KOPT-K1 (cell line): ENCODE measurements around the gene PPP2R2C.

Experiments
- H3K27ac ChIP-seq: fragments of 200-600 bp; sonication (generic); 2 replicates; pipeline ENCODE4 v1.5.1; 2016; ENCODE audit warnings: antibody characterized with exemption, mild to moderate bottlenecking, low read depth, low read length; ENCODE audit not compliant: poor library complexity, severe bottlenecking
- H3K36me3 ChIP-seq: fragments of 200-600 bp; sonication (generic); 2 replicates; pipeline ENCODE4 v1.5.1; 2017; ENCODE audit warnings: antibody characterized with exemption, mild to moderate bottlenecking, low read length, moderate library complexity; ENCODE audit not compliant: insufficient read depth
- H3K9me3 ChIP-seq: fragments of 200-600 bp; sonication (generic); 2 replicates; pipeline ENCODE4 v1.5.1; 2017; ENCODE audit warnings: antibody characterized with exemption, low read length, mild to moderate bottlenecking; ENCODE audit not compliant: insufficient read depth, poor library complexity, severe bottlenecking

Gene PPP2R2C

DNA sequence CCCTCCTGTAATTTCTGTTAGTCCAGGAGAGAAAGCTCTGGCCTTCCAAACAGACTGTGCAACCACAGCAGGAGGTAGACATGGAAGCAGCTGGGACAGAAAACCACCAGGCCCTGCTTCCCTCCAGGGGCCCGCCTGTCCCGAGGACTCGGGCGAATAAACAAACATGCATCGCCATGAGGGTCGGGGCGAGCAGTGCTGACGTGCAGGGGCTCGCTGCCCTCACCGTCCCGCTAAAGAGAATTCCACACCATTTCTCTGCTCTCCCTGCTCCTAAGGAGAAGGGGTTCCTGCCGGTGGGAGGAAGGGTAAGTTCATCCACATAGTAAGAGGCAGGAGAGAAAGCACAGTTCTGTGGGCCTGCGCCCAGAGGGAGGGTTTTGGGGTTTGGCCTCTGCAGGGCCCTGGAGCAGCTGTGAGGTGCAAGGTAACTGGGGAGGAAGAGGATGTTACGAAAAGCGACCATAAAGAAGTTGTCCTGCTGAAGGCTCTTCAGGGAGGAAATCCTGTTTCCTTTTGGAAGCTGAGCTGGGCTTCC lies 147.9 kb downstream of the PPP2R2C start:
- Histone ChIP-seq H3K27ac (no peak overlapping the region), H3K36me3 (no peaks in the 10 kb centered on the region), H3K9me3 (no peaks in the 10 kb centered on the region)

GRCh38 chr4:6322761-6323566 lies 149.4 kb downstream of the PPP2R2C start:
- no peaks in the 10 kb centered on the region for H3K36me3 ChIP-seq
- no peaks in the 10 kb centered on the region for H3K9me3 ChIP-seq
- no peak overlapping the region for H3K27ac ChIP-seq

- Histone ChIP-seq H3K36me3 (no peaks in the 10 kb centered on the region), H3K9me3 (no peaks in the 10 kb centered on the region), H3K27ac (no peak overlapping the region)
These were observed 150.2 kb downstream of the PPP2R2C start for GRCh38 chr4:6322067-6322760.

GRCh38 chr4:6321361-6321760 lies 151.1 kb downstream of the PPP2R2C start:
- Histone ChIP-seq H3K27ac (no peak overlapping the region), H3K9me3 (no peaks in the 10 kb centered on the region)

GRCh38 chr4:6320663-6321062 lies 151.8 kb downstream of the PPP2R2C start:
- no peaks in the 10 kb centered on the region for H3K9me3 ChIP-seq
- H3K27ac ChIP-seq, result no peak overlapping the region
- no peaks in the 10 kb centered on the region for H3K36me3 ChIP-seq

More at GRCh38 chr4:6321361-6321760, 151.1 kb downstream of the PPP2R2C start:
- no peaks in the 10 kb centered on the region for H3K36me3 ChIP-seq

- Histone ChIP-seq H3K27ac (no peak overlapping the region), H3K9me3 (no peaks in the 10 kb centered on the region), H3K36me3 (no peaks in the 10 kb centered on the region)
These were observed 152.8 kb downstream of the PPP2R2C start for GRCh38 chr4:6319530-6320150.

DNA sequence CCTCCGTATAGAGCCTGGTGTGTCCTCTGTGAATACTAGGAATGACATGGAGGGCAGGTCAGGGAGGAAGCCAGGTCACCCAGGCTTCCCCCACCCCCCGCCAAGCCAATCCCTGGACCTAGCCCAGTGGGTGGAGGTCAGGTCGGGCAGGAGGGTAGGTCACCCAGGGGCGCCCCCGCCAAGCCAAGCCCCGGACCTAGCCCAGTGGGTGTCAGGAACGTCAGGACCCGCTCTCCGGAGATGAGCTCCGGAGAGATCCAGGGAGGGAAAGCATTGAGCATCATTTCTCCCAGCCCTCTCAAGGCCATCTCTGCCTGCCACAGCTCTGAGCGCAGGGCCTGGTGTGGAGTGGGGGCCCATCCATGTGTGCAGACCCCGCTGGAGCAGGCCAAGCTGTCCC lies 154.2 kb downstream of the PPP2R2C start:
- no peaks in the 10 kb centered on the region for H3K9me3 ChIP-seq
- no peaks in the 10 kb centered on the region for H3K36me3 ChIP-seq
- H3K27ac ChIP-seq, result no peak overlapping the region

DNA sequence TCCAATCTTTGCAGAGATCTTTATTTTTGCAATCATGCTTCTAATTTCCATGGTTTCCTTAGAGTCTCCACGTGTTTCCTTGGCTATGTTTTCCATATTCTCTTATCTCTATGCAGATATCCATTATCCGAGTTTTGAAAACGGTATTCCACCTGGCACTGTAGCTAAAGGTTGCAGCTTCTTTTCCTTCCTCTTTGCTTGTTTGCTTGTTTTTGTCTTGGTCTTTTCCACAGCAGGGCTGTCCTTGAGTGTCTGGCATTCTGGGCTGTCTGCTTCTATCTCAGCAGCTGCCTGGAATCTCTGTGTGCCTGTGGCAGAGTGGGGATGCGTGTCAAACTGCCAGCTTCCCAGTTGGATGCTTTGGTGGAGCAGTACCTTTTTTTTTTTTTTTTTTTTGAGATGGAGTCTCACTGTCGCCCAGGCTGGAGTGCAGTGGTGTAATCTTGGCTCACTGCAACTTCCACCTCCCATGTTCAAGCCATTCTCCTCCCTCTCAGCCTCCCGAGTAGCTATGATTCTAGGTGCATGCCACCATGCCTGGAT lies 155.9 kb downstream of the PPP2R2C start:
- Histone ChIP-seq H3K9me3 (no peaks in the 10 kb centered on the region), H3K27ac (no peak overlapping the region)

GRCh38 chr4:6313216-6313615 lies 159.2 kb downstream of the PPP2R2C start:
- Histone ChIP-seq H3K27ac (no peak overlapping the region), H3K36me3 (no peaks in the 10 kb centered on the region), H3K9me3 (no peaks in the 10 kb centered on the region)

More for the DNA sequence above, 155.9 kb downstream of the PPP2R2C start:
- no peaks in the 10 kb centered on the region for H3K36me3 ChIP-seq

- Histone ChIP-seq H3K27ac (no peak overlapping the region), H3K9me3 (no peaks in the 10 kb centered on the region), H3K36me3 (no peaks in the 10 kb centered on the region)
These were observed 162.6 kb downstream of the PPP2R2C start for GRCh38 chr4:6309777-6310176.

DNA sequence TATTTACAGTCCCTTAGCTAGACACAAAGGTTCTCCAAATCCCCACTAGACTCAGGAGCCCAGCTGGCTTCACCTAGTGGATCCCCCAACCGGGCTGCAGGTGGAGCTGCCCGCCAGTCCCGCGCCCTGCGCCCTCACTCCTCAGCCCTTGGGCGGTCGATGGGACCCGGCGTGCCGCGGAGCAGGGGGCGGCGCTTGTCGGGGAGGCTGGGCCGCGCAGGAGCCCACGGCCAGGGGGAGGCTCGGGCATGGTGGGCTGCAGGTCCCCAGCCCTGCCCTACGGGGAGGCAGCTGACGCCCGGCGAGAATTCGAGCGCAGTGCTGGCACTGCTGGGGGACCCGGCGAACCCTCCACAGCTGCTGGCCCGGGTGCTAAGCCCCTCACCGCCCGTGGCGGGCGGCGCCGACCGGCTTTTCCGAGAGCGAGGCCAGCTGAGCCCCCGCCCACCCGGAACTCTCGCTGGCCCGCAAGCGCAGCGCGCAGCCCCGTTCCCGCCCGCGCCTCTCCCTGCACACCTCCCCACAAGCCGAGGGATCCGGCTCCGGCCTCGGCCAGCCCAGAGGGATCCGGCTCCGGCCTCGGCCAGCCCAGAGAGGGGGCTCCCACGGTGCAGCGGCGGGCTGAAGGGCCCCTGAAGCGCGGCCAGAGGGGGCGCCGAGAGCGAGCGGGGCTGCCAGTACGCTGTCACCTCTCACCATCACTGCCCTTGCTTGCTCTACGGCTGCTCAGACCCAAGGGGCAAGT lies 163.3 kb downstream of the PPP2R2C start:
- no peak overlapping the region for H3K27ac ChIP-seq
- H3K36me3 ChIP-seq, result no peaks in the 10 kb centered on the region

GRCh38 chr4:6307891-6308290 lies 164.5 kb downstream of the PPP2R2C start:
- Histone ChIP-seq H3K36me3 (no peaks in the 10 kb centered on the region), H3K27ac (no peak overlapping the region), H3K9me3 (no peaks in the 10 kb centered on the region)

More for the DNA sequence above, 163.3 kb downstream of the PPP2R2C start:
- no peaks in the 10 kb centered on the region for H3K9me3 ChIP-seq

DNA sequence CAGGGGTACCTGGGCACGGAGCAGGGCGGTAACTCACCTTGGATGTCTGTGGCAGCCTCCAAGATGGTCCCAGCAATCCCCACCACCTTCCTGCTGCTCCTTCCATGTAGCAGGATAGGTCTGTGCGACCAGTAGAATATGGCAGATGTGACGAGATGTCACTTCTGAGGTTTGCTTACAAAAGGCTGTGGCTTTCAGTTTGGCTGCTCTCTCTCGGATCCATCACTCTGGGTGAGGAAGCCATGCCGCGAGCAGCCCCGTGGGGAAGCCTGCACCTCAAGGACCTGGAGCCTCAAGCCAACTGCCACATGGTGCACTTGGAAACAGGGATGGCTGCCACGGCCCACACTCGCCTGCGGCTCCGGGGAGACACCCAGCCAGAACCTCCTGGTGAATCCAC lies 165.2 kb downstream of the PPP2R2C start:
- Histone ChIP-seq H3K27ac (no peak overlapping the region), H3K9me3 (no peaks in the 10 kb centered on the region), H3K36me3 (no peaks in the 10 kb centered on the region)

GRCh38 chr4:6306299-6306698 lies 166.1 kb downstream of the PPP2R2C start:
- Histone ChIP-seq H3K27ac (no peak overlapping the region), H3K36me3 (no peaks in the 10 kb centered on the region), H3K9me3 (no peaks in the 10 kb centered on the region)
